Activated T-helper 17 cell treated with anti-CD3 and anti-CD28 coated beads, Interleukin-2, amount 50 U/mL, for 72 hours (primary cell): ENCODE data around the gene JTB. TPM values are rescaled to one million over a fixed set of nuclear protein-coding genes. Genes with fewer than 3 reads are reported as not detected.
A peak's percentile ranks its signal among the peaks of the same experiment; 100 is the strongest.

Experiments
- ATAC-seq: fragments of 150-1000 bp; cut with Tn5 transposase; replicated peaks from 2 replicates; pipeline ENCODE4 v1.10.0; 2021; ENCODE audit warnings: mild to moderate bottlenecking, moderate library complexity
- H3K27ac Mint-ChIP-seq: one replicate; pipeline ENCODE4 v1.8.0; 2022; ENCODE audit warnings: mixed read lengths
- H3K27me3 Mint-ChIP-seq: one replicate; pipeline ENCODE4 v1.8.0; 2022; ENCODE audit warnings: mixed read lengths
- H3K36me3 Mint-ChIP-seq: one replicate; pipeline ENCODE4 v1.8.0; 2022; ENCODE audit warnings: low read depth, mild to moderate bottlenecking, mixed read lengths
- H3K4me1 Mint-ChIP-seq: one replicate; pipeline ENCODE4 v1.8.0; 2022; ENCODE audit warnings: mixed read lengths
- H3K4me3 Mint-ChIP-seq: one replicate; pipeline ENCODE4 v1.8.0; 2022; ENCODE audit warnings: mild to moderate bottlenecking, mixed read lengths
- H3K9me3 Mint-ChIP-seq: one replicate; pipeline ENCODE4 v1.8.0; 2022; ENCODE audit warnings: mixed read lengths
- total RNA-seq, 2 donors: library from RNA; stranded (reverse); gene quantifications; one replicate each; pipeline ENCODE4 v1.2.3, GENCODE V29; 2022

The JTB gene
- total RNA-seq, 2 donors from 2014 or later = 89.7 to 167 TPM

DNA sequence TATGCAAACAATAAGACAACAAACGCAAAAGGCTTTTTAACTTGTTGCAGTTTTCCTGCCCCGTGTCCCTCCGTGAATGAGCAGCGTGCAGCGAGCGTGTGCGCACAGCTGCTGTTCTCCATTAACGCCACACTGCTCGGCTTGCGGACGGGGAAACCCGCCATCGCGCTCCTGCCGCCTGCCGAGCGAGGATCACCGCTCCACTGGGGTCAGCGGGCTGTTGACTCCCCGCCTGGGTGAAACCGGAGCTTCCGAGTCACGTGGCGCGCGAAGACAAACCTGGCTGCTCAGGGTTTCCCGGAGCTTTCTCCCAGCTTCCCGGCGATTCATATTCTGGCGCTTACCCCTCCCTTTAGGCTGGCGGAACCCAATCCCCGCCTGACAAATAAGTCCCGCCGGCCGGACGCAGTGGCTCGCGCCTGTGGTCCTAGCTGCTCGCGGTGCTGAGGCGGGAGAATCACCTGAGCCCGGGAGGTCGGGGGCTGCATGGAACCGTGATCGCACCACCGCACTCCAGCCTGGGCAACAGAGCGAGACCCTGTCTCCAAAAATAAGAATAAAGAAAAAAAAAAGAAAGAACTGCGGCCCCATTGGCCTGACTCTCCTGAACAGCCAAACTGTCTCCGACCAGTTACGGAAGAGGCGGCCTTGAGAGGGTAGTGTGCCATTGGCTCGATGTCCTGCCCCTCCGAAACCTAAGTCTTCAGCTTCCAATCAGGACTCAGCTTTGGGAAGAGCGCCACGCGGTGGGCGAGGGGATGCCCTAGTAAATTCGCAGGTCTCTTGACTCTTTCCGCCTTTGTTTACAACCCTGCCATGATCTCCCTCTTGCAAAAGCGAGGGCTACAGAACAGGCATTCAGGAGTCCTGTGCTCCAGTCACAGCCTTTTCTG lies 10.1 kb downstream of the JTB start, which contains the start of gene CREB3L4:
Gene CREB3L4 (plus strand): TSS at position 796 of the 893 bp plus-strand sequence. CDS start 624 bp downstream, outside the sequence.
- Mint-ChIP-seq H3K27me3 (no peaks in the 10 kb centered on the region), H3K27ac (peak within 1 kb of the TSS; percentile 94), H3K4me3 (peak within 1 kb of the TSS; percentile 99), H3K4me1 (peaks cover 27% of the 10 kb centered on the region), H3K36me3 (peaks cover 21% of the 10 kb centered on the region), H3K9me3 (no peaks in the 10 kb centered on the region)
- ATAC-seq = peak; percentile 77

DNA sequence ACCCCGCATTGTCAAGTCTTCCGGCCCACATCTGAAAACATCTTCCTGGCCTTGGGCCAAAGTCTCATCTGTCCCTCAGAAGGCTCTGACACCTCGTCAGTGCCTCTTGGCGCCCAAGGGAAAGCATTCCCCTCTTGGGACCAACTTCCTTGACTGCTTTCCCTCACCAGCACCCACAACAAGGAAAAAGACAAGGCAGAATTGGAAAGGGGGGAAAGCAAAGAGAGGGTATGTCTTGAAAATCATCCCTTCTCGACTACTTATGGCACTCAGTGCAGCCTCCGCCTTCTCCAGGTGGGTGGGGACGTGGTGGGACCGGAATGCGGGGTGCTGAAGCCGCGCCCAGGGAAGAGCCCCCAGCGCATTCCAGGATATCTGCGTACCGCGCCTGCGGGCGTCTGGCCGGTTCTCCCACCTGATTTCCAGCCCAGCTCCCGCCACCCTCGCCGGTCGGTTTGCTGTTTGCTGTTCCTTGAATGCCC lies 13.6 kb downstream of the JTB start:
- no peak for ATAC-seq
- H3K4me3 Mint-ChIP-seq = peak overlapping the region; percentile 99

DNA sequence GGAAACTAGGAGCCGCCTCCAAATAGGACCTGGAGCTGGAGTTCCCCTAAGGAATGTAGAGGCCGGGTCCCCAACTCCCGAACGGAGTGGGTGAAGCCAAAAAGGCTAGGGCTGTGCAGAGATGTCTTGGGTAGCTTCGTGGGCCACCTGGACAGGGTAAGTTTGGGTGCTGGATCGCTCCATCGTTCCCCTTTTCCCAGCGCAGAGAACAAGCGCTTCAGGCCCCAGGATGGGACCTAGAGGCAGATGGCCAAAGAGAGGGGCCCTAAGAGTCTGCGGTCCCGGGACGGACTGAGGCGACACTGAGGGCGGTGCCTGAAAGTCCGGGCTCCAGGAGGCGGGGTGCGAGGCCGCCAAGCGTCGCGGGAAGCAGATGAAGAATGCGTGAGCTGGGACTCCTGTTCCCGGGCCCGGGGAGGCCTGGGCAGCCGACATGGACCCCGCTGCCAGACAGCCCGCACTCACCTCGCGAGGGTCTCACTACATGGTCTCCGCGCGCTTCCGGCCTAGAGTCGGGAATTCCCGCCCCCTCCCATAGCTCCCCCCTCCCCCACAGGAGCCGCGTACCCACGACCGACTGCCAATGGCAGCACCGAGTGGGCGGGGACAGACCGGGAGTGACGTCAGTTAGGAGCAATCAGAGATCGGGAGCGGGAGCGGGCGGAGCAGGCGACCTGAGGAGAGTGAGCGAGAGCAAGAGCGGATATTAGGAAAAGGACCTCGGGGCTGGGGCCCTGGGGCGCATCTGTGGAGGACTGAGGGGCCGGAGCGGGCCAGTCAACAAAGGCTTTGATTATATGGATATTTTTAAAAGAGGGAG lies 14.2 kb downstream of the JTB start, which contains the start of gene SLC39A1:
Gene SLC39A1 (minus strand): TSS at position 508 of the 820 bp plus-strand sequence. CDS start 822 bp downstream, outside the sequence.
- peaks cover 62% of the 10 kb centered on the region for H3K36me3 Mint-ChIP-seq
- peaks cover 35% of the 10 kb centered on the region for H3K4me1 Mint-ChIP-seq

More for the DNA sequence above, 13.6 kb downstream of the JTB start:
- H3K9me3 Mint-ChIP-seq = no peaks in the 10 kb centered on the region
- peak overlapping the region; percentile 86 for H3K27ac Mint-ChIP-seq
- peaks cover 56% of the 10 kb centered on the region for H3K36me3 Mint-ChIP-seq
- H3K27me3 Mint-ChIP-seq = no peaks in the 10 kb centered on the region
- H3K4me1 Mint-ChIP-seq = peaks cover 30% of the 10 kb centered on the region

DNA sequence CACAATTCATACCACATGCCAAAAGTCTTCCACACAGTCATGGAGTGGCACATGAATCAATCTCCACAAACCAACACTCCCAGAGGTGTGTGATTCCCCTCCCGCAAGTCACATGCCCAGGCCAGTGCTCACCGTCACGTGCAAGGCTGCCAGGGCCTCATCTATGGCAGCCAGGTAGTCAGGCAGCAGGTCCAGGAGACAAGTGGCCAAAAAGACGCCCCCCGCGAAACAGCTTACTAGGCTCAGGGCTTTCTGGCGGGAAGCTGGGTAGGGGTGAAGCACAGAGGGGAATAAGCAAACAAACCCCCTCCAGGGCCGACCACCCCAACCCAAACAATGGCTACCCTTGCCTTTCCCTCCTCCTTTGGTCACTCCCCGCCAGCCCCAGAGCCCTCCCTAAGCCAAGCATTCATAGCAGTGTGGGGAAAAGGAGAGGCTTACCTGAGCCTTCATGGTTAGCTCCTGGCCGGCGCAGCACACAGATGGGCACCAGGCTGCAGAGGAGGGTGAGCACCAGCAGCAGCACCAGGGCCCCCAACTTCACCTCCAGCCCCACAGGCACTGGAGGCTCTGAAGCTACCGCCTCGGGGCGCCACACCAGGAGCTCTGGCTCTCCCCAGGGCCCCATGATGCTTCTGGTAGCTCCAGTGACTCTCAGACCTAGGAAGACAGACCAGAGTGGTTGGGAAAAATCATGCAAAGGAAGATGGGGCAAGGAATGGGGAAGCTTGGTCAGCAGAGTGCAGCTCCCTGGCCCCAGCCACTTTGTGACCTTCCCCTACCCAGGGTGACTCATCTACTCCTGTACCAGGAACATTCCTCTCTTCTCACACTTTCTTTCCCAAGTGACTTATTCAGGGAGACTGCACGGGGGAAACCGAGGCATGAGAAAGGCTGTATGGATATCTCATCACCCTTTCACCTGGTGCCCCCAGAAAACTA lies 15.1 kb downstream of the JTB start:
- no peak for ATAC-seq
- no peaks in the 10 kb centered on the region for H3K9me3 Mint-ChIP-seq
- H3K27me3 Mint-ChIP-seq = no peaks in the 10 kb centered on the region
- peaks cover 29% of the 10 kb centered on the region for H3K4me1 Mint-ChIP-seq
- H3K27ac Mint-ChIP-seq = peak overlapping the region; percentile 86
- peaks cover 71% of the 10 kb centered on the region for H3K36me3 Mint-ChIP-seq
- H3K4me3 Mint-ChIP-seq = peak overlapping the region; percentile 99

More for the DNA sequence above, 14.2 kb downstream of the JTB start, which contains the start of gene SLC39A1:
- H3K27ac Mint-ChIP-seq = peak within 1 kb of the TSS; percentile 86
- ATAC-seq = peak; percentile 66
- H3K4me3 Mint-ChIP-seq = peak within 1 kb of the TSS; percentile 99
- H3K9me3 Mint-ChIP-seq = no peaks in the 10 kb centered on the region
- no peaks in the 10 kb centered on the region for H3K27me3 Mint-ChIP-seq

DNA sequence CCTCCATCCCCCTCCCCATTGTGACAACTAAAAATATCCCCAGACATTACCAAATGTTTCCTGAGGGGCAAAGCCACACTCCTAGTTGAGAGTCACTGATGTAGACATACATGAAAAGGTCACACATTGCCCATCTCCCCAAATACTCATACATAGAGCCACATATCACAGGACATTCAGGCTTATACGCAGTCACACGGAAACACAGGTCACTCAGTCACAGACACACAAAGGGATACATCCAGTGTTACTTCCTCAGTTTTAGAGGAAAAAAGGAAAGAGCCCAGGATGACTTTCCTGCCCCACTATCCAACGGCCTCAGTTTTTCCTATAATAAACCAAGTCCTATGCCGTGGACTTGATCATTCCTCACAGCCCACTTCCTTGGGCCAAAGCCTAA lies 16.1 kb downstream of the JTB start:
- peaks cover 29% of the 10 kb centered on the region for H3K4me1 Mint-ChIP-seq
- no peaks in the 10 kb centered on the region for H3K9me3 Mint-ChIP-seq
- no peaks in the 10 kb centered on the region for H3K27me3 Mint-ChIP-seq
- peak overlapping the region; percentile 99 for H3K4me3 Mint-ChIP-seq
- peaks cover 73% of the 10 kb centered on the region for H3K36me3 Mint-ChIP-seq
- ATAC-seq = no peak
- H3K27ac Mint-ChIP-seq = peak overlapping the region; percentile 86

DNA sequence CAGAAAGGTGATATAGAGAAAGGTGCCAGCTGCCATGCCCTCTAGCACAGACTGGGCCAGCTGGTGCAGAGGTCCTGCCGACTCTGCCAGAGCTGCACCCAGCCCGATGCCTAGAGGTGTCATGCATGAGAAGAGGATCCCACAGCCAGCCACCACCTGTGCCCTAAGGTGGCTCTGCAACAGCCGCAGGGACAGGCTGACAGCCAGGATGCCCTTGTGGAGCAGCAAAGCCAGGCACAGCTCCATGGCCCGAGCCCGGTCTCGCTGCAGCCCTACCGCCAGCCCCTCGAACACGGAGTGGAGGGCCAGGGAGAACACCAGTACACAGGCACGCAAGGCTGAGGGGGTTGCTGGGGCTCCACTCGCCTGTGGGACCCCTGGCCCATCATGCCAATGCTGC lies 17.3 kb downstream of the JTB start:
- H3K36me3 Mint-ChIP-seq = peaks cover 74% of the 10 kb centered on the region
- ATAC-seq = no peak
- H3K27ac Mint-ChIP-seq = no peak overlapping the region
- H3K4me1 Mint-ChIP-seq = peaks cover 27% of the 10 kb centered on the region
- H3K4me3 Mint-ChIP-seq = peak overlapping the region; percentile 99
- no peaks in the 10 kb centered on the region for H3K27me3 Mint-ChIP-seq
- no peaks in the 10 kb centered on the region for H3K9me3 Mint-ChIP-seq

DNA sequence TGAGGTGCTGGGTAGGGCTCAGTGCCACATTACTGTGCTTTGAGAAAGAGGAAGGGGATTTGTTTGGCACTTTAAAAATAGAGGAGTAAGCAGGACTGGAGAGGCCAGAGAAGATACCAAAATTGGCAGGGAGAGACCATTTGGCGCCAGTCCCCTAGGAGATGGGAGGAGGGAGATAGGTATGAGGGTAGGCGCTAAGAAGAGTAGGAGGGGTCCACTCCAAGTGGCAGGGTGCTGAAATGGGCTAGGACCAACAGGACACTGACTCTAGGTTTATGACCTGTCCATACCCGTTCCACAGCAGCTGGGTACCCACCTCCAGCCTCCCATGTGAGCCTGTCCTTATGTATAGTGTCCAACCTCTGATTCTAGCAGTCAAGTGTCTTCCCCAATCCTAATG lies 18.0 kb downstream of the JTB start:
- Mint-ChIP-seq H3K4me3 (peak overlapping the region; percentile 99), H3K36me3 (peaks cover 79% of the 10 kb centered on the region), H3K27ac (peak overlapping the region; percentile 90), H3K27me3 (no peaks in the 10 kb centered on the region), H3K9me3 (no peaks in the 10 kb centered on the region), H3K4me1 (peaks cover 28% of the 10 kb centered on the region)
- no peak for ATAC-seq

DNA sequence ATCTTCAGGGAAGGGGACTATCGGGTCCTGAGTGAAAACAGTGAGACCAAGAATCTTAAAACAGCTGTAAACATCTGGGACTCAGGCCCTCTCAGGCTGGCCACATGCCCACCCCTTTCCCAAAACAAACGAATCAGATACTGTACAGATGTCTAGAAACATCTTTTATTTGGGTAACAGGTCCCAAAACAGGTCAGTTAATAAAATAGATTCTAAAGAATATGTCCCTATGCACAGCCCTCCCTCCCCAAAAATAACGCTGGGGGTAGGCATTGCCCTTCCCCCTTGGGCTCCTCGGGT lies 18.6 kb downstream of the JTB start:
- Mint-ChIP-seq H3K4me3 (peak overlapping the region; percentile 99), H3K36me3 (peaks cover 85% of the 10 kb centered on the region), H3K27ac (peak overlapping the region; percentile 90), H3K27me3 (no peaks in the 10 kb centered on the region), H3K4me1 (peaks cover 34% of the 10 kb centered on the region), H3K9me3 (no peaks in the 10 kb centered on the region)
- ATAC-seq = no peak

DNA sequence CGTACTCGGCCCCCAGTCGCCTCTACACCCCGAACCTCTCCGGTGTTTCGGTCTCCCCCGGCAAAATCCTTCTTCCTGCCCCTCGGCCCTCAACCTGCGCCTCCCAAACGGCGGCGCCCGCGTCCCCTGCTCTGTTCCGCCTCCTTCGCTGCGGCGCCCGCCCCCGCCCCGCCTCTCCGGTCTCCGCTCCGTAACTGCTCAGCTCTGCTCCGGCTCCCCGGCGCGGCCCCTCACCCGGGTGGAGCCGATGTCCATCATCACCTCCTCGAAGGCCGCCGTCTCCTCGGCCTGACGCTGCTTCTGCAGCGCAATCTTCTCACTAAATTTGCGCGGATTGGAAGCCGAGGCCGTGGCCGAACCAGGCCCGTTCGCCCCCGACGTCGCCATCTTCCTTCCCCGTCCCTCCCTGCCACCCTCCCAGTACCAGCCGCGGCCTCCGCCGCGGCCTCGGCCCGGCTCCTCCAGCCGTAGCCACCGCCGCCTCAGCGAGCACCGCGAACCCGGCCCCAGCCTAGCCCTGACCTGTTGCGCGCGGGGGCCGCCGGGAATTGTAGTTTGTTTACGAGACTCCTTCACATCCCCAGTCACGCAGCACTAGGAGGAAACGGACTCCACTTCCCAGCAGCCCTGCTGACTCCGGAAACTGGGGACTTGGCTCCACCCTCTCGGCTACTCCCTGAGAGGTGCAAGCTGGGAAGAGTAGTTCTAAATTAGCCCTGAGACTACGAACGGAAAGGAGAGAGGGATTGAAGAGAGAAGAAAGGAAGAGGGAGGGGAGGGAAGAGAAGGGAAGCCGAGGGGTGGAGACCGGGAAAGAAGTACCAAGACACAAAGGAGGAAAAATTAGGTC lies 19.1 kb downstream of the JTB start, which contains the start of gene CRTC2:
Gene CRTC2 (minus strand): TSS at position 502 of the 850 bp plus-strand sequence. CDS start 115 bp downstream, at position 387.
- H3K36me3 Mint-ChIP-seq = peaks cover 91% of the 10 kb centered on the region
- H3K4me3 Mint-ChIP-seq = peak within 1 kb of the TSS; percentile 99

DNA sequence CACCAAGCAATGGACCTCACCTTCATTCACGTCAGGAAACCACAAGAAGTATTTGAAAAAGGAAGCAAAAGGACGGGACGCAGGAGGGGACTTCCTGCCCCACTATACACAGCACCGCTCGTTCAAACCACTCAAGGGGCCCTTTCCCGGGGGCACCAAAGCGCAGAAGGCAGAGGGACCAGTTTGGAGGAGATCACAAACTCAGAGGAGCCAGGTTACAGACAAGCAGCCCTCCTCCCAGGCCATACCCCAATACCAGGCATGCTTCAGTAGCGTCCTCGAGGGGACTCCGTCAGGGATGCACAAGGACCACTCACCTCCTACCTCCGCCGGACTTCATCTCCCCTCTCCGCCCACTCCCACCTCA lies 19.7 kb downstream of the JTB start:
- Mint-ChIP-seq H3K27ac (peak overlapping the region; percentile 90), H3K36me3 (peaks cover 92% of the 10 kb centered on the region), H3K9me3 (no peaks in the 10 kb centered on the region), H3K27me3 (no peaks in the 10 kb centered on the region), H3K4me3 (peak overlapping the region; percentile 99), H3K4me1 (peaks cover 35% of the 10 kb centered on the region)
- peak; percentile 25 for ATAC-seq

More for the DNA sequence above, 19.1 kb downstream of the JTB start, which contains the start of gene CRTC2:
- no peaks in the 10 kb centered on the region for H3K9me3 Mint-ChIP-seq
- peak; percentile 84 for ATAC-seq
- H3K27me3 Mint-ChIP-seq = no peaks in the 10 kb centered on the region
- peak within 1 kb of the TSS; percentile 90 for H3K27ac Mint-ChIP-seq
- H3K4me1 Mint-ChIP-seq = peaks cover 35% of the 10 kb centered on the region

DNA sequence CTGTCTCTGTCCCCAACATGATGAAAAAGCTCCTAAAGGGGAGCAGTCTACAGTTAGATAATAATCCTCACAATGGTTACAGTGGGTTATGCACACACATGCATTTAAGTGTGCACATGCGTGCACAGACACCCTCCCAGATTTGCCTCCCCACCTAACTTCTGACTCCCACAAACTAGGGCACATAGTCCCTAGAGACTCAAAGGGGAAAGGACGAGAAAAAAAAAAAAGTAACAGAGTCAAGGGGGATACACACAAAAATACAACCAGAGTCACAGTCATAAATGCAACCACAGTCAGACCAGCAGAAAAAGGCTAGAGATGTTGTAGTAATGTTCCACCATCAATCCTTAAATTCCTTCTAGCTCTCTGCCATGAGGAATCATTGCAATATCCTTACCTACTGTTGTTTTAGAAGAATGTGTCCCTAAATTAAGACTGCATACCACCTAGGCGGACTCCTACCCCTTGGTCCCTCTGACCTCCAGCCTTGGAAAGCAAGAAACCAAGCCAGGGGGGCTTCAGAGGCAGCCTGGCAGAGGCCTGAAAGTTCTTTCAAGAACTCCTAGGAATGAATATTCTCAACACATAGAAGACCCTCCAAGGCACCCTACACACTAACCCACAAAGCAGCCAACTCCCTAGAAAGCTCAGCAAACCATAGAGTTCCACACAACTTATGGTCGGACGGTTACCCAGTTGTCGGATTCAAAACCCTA lies 20.3 kb downstream of the JTB start:
- ATAC-seq = no peak
- H3K36me3 Mint-ChIP-seq = peaks cover 92% of the 10 kb centered on the region
- peak overlapping the region; percentile 90 for H3K27ac Mint-ChIP-seq
- peak overlapping the region; percentile 99 for H3K4me3 Mint-ChIP-seq
- H3K9me3 Mint-ChIP-seq = no peaks in the 10 kb centered on the region
- peaks cover 31% of the 10 kb centered on the region for H3K4me1 Mint-ChIP-seq
- no peaks in the 10 kb centered on the region for H3K27me3 Mint-ChIP-seq

DNA sequence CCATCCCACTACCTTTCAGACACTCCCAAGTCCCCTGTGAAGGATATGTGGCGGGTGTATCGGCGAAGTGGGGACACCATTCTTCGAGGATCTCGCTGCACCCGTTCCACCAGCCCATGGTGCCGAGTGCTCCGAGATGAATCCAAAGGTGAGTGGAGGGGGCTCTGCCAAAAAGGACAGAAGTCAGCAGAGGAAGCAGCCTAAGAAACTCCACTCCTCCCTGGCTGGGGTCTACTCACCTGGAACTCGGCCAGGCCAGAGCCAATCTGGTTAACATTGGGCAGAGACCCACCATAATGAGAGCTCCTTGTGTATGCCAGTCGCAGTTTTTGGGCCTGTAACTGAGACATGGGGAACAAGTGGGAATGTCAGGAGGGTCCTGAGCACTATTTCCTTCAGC lies 22.6 kb downstream of the JTB start:
- H3K9me3 Mint-ChIP-seq = no peaks in the 10 kb centered on the region
- no peak for ATAC-seq
- peaks cover 92% of the 10 kb centered on the region for H3K36me3 Mint-ChIP-seq
- H3K4me3 Mint-ChIP-seq = peak overlapping the region; percentile 99
- no peak overlapping the region for H3K27ac Mint-ChIP-seq
- peaks cover 31% of the 10 kb centered on the region for H3K4me1 Mint-ChIP-seq
- no peaks in the 10 kb centered on the region for H3K27me3 Mint-ChIP-seq
